OCI-LY1 (cell line): Measurements from ENCODE around the gene TTYH1.

ENCODE experiments used
- CTCF ChIP-seq: fragments of 200-600 bp; sonication (generic), shearing (Covaris generic); IDR thresholded peaks from 2 replicates; pipeline ENCODE4 v1.5.1; 2017; ENCODE audit warnings: mild to moderate bottlenecking, antibody characterized with exemption, low read length, moderate library complexity, mixed read lengths
- EZH2 ChIP-seq: fragments of 200-600 bp; sonication (generic), shearing (Covaris generic); IDR thresholded peaks from 2 replicates; pipeline ENCODE4 v1.8.0; 2017; ENCODE audit warnings: borderline replicate concordance, mixed run types, mild to moderate bottlenecking, antibody characterized with exemption, low read length, moderate library complexity, mixed read lengths

GRCh38 chr19:54478677-54479266 lies 63.5 kb downstream of the TTYH1 start:
- TF ChIP-seq CTCF (peak; percentile 65), EZH2 (no peak)
